HTERT RPE-1 (cell line): Measurements from ENCODE around the gene KLHL21.
"Not testable (repeated sequence)": the region's sequence is repeated elsewhere in the genome, so short reads cannot be mapped to it uniquely, and the experiment has no call there.

Experiments
- in situ Hi-C: fragments of 300-500 bp; cut with MboI; formaldehyde crosslinking; loops from 4 replicates; pipeline ENCODE4 v1.14.3; 2020; ENCODE audit warnings: low sequenced_read_pairs

The KLHL21 gene, protein sequence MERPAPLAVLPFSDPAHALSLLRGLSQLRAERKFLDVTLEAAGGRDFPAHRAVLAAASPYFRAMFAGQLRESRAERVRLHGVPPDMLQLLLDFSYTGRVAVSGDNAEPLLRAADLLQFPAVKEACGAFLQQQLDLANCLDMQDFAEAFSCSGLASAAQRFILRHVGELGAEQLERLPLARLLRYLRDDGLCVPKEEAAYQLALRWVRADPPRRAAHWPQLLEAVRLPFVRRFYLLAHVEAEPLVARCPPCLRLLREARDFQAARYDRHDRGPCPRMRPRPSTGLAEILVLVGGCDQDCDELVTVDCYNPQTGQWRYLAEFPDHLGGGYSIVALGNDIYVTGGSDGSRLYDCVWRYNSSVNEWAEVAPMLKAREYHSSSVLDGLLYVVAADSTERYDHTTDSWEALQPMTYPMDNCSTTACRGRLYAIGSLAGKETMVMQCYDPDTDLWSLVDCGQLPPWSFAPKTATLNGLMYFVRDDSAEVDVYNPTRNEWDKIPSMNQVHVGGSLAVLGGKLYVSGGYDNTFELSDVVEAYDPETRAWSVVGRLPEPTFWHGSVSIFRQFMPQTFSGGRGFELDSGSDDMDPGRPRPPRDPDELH

DNA sequence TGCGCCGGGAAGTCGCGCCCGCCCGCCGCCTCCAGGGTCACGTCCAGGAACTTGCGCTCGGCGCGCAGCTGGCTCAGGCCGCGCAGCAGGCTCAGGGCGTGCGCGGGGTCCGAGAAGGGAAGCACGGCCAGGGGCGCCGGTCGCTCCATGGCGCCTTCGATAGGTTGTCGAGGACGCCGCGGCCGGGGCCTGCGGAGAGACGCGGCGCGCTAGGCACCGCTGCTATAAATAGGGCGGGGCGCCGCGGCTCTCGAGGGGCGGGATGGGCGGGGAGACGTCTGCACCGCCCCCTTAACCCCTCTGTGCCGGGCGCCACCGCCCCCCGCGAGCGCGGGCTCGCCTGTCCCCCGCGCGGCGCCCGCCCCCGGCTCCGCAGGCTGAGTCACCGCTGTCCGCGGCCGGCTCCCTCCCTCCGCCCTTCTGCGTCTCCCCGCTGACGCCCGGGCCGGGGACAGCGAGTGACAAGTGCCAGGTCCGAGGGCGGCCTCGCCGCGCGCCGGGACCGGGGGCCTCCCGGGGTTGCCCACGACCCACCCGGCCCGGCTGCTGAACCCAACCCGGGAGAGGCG is at the start of gene KLHL21:
Gene KLHL21 (minus strand): TSS at position 201 of the 569 bp plus-strand sequence. CDS start 52 bp downstream, at position 149.
- in situ Hi-C loops = no loop called here

DNA sequence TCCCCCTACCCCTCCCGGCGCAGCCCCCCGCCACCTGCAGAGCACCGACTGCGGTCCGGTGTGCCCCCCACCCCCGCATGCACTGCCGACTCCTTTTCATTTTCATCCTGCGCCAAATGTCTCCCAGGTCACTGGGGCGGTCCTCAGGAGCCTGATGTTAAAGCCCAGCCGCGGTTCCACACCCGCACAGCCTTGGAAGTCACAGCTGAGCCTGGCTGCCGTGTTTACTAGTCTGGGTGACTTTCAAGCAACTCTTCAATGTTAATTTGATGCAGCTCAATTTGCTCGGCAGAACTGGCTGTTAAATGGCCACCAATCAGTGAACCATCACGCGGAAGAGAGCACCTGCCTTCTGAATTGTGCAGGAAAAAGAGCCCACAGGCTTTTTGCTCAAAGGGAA is 49.2 kb upstream of the KLHL21 start:
- in situ Hi-C loops = no loop called here

DNA sequence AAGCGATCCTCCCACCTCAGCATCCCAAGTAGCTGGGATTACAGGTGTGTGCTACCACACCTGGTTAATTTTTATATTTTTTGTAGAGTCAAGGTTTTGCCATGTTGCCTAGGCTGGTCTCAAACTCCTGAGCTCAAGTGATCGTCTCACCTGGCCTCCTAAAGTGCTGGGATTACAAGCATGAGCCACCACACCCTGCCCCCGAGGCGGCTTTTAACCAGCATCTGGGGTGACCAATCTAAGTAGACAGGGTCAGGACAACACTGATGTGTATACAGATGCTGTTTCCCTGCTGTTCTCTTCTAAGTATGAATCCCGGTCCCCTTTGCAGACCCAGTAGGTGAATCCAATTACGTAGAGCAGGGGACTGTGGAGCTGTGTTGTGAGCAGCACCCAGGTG is 45.9 kb upstream of the KLHL21 start:
- in situ Hi-C loops = no loop called here

DNA sequence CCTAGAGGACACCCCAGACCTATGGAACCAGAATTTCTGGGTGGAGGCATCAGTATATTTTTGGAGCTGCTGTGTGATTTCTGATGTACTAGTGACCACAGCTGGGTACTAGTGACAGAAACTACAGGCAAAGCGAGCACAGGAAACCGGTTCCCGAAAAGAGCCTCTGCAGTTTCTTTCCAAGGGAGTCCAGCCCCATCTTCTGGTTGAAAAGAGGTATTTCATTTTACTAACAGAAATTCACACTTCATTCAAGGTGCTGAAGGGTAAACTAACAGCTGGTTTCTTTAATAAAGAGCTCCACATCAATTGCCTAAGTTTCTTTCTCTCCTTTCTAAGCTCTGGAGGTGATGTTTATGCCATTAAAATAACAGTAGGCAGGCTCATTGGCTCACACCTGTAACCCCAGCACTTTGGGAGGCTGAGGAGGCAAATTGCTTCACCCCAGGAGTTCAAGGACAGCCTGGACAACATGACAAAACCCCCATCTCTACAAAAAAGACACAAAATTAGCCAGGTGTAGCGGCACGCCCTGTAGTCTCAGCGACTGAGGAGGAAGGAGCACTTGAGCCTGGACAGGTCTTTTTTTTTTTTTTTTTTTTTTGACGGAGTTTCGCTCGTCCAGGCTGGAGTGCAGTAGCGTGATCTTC is 44.0 kb upstream of the KLHL21 start:
- in situ Hi-C loops = no loop called here

DNA sequence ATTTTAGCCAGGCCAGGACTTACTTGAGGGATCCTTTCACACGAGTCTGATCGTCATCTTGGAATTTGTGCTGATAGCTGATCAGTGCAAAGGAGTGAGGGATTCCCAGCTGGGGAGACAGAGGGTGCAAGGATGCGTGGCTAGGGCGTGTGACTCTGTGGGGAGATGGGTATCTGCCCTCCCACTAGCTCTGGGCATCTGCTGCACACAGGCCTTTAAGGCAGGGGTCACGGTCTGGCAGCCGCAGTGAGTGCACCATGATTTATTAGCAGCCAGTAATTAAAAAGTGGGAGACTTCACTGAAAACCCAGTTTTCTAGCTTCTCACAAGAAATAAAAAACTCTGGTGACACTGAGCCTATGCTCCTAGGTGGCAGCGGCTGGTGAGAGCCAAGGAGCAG is 42.3 kb upstream of the KLHL21 start:
- in situ Hi-C loops = no loop called here

DNA sequence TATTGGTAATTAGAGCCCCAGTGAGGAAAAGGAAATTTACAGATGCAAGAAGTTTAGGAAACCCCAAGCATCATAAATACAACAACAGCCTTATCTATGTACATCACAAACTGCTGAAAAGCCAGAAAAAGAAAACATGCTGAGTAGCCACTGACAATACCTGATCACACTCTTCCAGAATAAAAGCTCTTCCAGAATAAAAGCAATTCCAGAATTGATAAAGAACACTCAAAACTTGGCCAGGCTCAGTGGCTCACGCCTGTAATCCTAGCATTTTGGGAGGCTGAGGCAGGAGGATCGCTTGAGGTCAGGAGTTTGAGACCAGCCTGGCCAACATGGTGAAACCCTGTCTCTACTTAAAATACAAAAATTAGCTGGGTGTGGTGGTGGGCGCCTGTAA is 38.2 kb upstream of the KLHL21 start:
- in situ Hi-C loops = not testable (repeated sequence)

DNA sequence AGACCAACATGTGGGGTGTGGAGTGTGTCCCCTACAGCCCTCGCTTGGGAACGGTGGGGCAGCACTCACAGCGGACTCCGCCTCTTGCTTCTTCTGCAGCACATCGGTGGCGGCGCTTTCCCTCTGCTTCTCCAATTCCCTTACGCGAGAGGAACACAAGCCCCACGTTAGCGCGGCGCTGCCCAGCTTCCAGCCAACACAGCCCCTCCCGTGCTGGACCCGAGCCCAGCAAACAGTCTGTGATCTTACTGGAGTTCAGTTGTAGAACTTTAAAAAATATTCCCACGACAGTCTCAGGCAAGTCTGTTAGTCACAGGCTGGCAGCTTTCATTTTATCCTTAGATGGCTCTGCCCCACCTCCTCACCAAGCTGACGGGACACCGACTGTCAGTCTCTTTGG is 35.6 kb upstream of the KLHL21 start:
- in situ Hi-C loops = no loop called here

DNA sequence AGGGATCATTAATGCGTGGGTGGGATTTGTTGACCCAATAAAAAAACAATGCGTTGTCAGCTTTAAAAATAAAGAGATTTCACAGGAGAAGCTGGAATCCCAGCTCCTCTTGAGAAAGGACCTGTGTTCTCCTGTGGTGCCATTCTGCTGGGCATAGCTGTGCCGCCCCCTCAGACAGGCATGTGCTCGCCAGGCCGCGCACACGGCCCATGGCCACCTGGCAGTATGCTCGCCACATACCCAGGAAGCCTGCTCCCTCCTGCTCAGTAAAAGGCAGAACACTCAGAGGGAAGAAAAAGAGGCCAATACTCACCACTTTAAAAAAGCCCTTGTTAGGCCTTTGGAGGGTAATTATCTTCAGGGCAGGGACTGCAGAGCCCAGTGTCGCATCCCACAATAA is 35.1 kb upstream of the KLHL21 start:
- in situ Hi-C loops = no loop called here

DNA sequence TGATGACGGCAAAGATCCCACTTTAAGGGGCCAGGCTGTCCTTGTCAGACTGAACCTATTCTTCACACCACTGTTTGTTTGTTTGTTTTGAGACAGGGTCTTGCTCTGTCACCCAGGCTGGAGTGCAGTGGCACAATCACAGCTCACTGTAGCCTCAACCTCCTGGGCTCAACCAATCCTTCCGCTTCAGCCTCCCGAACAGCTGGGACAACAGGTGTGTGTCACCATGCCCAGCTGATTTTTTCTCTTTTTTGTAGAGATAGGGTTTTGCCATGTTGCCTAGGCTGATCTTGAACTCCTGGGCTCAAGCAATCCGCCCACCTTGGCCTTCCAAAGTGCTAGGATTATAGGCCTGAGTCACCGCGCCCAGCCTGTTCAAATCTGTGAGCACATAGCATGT is 34.1 kb upstream of the KLHL21 start:
- in situ Hi-C loops = not testable (repeated sequence)

DNA sequence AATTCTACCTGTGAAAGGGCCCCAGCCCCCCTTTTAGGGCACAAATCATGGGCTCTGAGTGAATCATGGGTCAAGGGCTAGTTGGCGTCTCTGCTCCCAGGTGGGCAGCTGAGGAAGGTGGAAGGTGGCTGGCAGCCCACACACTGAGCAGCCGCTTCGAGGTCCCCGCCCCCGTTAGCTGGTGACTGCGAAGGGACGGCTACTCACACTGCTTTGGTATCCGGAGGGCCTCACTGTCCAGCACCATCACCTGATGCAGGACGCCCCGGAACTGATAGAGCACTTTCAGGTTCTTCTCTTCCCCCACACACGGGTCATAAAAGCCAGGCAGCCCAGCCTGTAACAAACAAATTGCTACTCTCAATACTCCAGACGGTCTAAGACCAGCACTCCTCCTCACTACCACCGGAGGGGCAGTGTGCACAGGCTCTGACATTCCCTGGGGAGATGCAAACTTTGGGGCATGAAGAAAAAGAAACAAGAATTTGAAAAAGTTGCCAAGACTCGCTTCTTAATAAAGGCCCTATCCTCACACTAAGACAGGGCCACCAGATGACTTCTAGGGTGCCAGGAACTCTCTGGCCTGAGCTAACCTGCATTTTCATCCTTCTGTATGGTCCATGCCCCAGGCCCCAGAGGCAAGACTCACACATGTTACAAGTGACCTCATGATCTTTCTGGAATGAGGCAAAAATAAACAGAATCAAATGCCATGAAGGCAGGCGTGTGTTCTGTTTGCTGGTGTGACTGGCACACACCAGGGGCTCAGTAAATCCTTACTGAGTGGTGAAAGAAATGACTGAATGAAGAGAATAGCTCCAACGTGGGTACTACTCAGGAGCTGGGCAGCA is 33.5 kb upstream of the KLHL21 start:
- in situ Hi-C loops = no loop called here

DNA sequence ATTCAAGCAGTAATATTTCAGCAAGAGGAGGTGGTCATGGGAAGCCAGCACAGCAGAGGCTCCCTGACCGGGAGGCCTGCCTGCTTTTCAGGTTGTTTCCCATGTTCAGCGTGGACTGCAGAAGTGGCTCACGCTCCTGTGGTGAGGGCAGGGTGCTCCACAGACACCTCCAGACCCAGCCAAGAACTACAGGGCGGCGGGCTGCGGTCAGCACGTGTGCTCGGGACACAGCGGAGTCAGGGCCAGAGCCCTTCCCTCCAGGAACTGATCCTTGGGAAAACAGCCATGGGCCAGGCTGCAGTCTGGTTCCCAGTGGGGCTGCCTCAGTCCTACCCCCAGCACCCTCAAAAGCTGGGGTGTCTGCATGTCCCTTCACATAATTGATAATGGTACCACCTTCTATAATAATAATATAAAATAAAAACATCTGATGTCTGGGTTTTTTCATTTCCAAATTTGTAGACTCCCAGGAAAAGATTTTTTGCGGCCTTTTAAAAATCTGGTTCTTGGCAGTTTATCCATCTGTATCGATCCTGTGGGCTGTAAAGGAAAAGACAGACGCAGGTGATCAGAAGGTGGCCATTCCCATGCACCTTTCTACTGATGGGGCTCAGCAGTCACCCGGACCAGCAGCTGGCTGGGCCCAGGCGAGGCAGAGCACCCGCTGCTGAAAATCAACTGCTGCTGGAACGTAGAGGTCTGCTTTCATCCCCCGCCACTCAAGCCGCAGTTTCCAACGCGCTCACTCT is 32.7 kb upstream of the KLHL21 start:
- in situ Hi-C loops = no loop called here

DNA sequence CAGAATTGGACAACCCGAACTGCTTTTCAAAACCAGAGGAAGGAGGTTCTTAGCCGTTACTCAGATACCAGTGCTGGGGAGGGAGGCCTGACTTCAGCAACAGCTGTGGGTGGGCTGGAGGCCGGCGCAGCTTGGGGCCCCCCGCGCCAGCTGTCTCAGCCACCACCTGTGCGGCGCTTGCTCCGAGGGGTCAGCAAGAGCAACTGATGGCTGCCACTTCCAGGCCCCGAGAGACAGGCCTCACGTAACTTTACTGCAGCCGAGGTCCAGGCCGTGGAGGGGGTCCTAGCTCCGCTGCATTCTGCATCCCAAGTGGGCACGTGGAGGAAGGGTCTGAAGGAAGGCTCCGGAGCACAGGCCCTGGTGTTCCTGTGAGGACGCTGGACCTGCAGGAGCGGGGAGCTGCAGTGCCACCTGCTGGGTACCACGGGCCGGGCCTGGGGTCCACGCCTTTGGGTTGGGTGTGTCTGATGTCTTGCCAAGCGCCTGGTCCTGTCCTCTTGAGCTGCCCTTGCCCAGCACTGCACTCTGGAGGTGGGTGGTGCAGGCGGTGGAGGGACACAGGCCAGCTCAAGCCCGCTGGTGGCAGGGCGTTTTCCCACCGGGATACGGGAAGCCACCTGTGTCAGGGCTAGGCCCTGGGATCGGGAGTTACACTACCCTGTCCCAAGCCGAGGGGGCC is 31.8 kb upstream of the KLHL21 start:
- in situ Hi-C loops = no loop called here

DNA sequence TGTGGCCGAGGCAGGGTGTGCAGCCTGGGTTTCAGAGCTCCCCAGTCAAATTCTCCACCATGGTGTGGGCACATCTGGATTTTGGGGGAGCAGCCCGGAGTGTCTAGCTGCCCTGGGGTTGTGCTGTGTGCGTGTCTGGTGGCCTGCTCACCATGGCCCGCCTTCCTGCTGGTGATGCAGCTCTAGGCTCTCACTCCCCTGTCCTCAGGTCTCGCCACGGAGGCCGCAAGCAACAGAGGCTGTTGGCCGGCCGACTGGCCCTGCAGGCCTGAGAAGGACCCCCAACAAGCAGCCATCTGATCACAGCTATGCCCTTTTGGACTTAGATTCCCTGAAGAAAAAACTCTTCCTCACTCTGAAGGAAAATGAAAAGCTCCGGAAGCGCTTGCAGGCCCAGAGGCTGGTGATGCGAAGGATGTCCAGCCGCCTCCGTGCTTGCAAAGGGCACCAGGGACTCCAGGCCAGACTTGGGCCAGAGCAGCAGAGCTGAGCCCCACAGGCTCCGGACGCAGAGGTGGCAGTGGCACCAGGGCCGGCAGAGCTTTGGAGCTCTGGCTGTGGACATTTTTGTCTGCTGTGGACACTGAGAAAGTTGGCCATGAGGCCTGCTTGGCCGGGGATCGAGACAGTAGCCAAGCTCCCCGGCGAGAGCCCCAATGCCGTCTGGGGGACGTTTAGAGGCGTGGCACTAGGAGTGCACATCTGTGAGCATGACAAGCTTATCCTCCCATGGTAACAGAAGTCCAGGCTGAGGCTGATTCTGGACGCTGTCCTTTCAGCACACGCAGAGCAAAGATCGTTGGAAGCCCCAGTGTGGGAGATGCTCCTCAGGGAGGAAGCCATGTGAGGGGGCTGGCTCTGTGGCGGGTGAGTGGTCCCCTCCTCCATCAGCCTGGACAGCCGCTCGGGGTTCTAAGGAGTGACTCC is 30.2 kb upstream of the KLHL21 start:
- in situ Hi-C loops = no loop called here

DNA sequence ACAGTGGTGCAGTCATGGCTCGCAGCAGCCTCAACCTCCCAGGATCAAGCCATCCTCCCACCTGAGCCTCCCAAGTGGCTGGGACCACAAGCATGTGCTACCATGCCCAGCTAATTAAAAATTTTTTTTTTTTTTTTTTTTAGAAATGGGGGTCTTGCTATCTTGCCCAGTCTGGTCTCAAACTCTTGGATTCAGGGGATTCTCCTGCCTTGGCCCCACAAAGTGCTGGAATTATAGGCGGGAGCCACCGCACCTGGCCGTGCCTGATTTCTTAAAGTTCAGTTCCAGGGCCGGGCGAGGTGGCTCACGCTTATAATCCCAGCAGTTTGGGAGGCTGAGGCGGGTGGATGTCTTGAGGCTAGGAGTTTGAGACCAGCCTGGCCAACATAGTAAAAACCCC is 28.4 kb upstream of the KLHL21 start:
- in situ Hi-C loops = no loop called here

DNA sequence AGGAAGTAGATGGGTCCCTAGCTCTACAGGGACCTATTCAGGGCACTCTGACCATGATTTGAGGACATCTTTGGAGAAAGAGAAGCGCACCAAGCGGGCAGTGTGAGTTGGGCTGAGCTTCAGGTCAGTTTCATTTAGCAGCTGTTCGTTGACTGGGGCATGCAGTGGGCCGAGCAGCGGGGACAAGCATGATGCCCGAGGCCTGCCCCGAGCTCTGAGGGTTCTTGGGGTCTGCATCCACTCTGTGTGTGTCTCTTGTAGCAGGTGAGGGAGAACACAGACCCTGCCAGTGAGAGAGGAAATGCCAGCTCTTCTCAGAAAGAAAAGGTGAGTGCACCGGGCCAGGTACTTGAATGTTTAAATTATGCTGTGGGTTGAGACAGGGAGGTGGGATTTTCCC is 27.4 kb upstream of the KLHL21 start:
- in situ Hi-C loops = no loop called here

DNA sequence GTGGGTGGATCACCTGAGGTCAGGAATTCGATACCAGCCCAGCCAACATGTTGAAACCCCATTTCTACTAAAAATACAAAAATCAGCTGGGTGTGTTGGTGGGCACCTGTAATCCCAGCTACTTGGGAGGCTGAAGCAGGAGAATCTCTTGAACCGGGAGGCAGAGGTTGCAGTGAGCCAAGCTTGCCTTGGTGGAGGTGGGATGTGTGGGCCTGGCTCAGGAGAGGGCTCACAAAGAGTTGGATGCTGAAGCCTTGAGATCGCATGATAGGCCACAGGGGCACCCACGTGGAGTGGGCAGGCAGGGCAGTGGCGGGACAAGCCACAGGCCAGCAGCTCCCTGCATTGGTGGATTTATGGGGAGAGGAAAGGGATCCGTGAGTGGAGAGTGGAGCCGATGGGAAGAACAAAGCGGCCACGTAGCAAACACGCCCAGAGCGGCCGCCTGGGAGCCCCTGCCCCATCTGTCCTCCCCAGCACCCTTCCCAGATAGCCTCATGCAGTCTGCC is 26.4 kb upstream of the KLHL21 start:
- in situ Hi-C loops = no loop called here

DNA sequence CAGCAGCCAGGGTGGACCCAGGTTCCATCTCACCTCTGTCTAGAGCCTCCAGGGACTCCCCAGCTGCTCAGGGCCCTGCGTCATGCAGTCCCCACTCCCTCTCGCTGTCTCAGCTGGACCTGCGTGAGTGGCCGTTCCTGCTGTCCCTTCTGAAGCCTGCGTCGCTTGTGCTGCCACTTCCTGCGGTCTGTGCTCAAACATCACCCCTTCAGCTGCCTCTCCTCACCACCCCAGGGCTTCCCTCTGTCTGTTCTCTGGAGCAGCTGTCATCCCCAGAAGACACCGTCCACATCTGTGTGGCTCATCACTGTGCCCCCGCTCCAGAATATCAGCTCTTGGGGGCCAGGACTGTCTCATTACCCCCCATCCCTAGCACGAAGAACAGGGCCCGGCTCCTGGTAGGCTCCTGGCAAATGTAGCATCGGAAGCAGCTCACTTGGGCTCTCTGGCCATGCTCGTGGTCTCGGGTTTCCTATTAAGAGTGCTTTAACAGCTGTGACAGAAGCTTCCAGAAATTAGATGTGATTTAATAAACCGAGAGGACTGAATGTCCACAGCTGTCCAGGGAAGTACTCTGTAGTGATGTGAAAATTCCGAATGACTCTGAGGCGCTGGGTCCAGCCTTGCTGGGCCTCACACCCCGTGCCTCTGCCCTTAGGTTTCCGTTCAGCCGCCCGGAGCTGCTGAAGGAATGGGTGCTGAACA is 25.3 kb upstream of the KLHL21 start:
- in situ Hi-C loops = no loop called here

DNA sequence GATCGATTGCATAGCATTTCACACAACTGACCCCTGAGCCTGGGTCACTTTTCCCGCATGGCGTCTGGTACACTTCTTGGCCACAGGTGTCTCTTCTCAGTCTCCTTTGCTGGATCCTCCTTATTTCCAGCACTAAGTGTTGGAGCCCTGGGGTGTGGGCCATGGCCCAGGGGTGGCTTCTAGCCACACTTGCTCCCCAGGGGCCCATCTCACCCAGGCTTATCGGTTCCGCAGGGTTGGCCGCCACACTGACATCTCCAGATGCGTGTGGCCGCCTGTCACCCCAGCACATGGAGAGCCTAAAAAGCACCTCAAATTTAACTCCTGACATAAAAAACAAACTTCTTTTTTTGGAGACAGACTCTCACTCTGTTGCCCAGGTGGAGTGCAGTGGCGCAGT is 24.4 kb upstream of the KLHL21 start:
- in situ Hi-C loops = no loop called here
